HG02588 (cell line): ENCODE results near the gene ZNF396.
A peak's percentile ranks its signal among the peaks of the same experiment; 100 is the strongest.

Experiments
- ATAC-seq: cut with Tn5 transposase; IDR thresholded peaks from one replicate; pipeline ENCODE4 v1.9.1; 2021; ENCODE audit warnings: mild to moderate bottlenecking, moderate library complexity; ENCODE audit not compliant: unreplicated experiment

Gene ZNF396

GRCh38 chr18:35386600-35387100 is 9.5 kb upstream of the ZNF396 start:
- peak; percentile 55 for ATAC-seq

- no peak for ATAC-seq
Observed at GRCh38 chr18:35383136-35383535, 6.0 kb upstream of the ZNF396 start.

GRCh38 chr18:35379421-35379820 is 2.3 kb upstream of the ZNF396 start:
- ATAC-seq = no peak

GRCh38 chr18:35378574-35378896 is 1.4 kb upstream of the ZNF396 start:
- ATAC-seq = no peak

- ATAC-seq = no peak
Observed at GRCh38 chr18:35377875-35378573, 887 bp upstream of the ZNF396 start.

GRCh38 chr18:35376393-35376741 is 770 bp downstream of the ZNF396 start:
- ATAC-seq = peak; percentile 44

GRCh38 chr18:35374708-35375107 is 2.4 kb downstream of the ZNF396 start:
- no peak for ATAC-seq

- no peak for ATAC-seq
Observed at GRCh38 chr18:35371412-35372195, 5.5 kb downstream of the ZNF396 start.

GRCh38 chr18:35369126-35369525 is 8.0 kb downstream of the ZNF396 start:
- ATAC-seq = no peak

- ATAC-seq = no peak
Observed at GRCh38 chr18:35368595-35368994, 8.5 kb downstream of the ZNF396 start.

GRCh38 chr18:35362531-35362930 is 14.6 kb downstream of the ZNF396 start:
- no peak for ATAC-seq

- ATAC-seq = no peak
Observed at GRCh38 chr18:35361570-35362321, 15.4 kb downstream of the ZNF396 start.

- ATAC-seq = peak; percentile 87
Observed at GRCh38 chr18:35355140-35355618, 22.0 kb downstream of the ZNF396 start.

- no peak for ATAC-seq
Observed at GRCh38 chr18:35352778-35353177, 24.4 kb downstream of the ZNF396 start.

GRCh38 chr18:35352283-35352682 is 24.9 kb downstream of the ZNF396 start:
- no peak for ATAC-seq

- ATAC-seq = no peak
Observed at GRCh38 chr18:35348001-35348400, 29.1 kb downstream of the ZNF396 start.

- no peak for ATAC-seq
Observed at GRCh38 chr18:35345950-35346349, 31.2 kb downstream of the ZNF396 start.

GRCh38 chr18:35345460-35345921 is 31.6 kb downstream of the ZNF396 start:
- no peak for ATAC-seq

GRCh38 chr18:35344736-35345459 is 32.2 kb downstream of the ZNF396 start:
- ATAC-seq = no peak

- ATAC-seq = peak; percentile 94
Observed at GRCh38 chr18:35343936-35344735, 33.0 kb downstream of the ZNF396 start, which contains the start of gene ZNF24. TSS of gene ZNF24 (minus strand) at chr18:35344420. CDS start at chr18:35340650, 3,770 bp downstream.
